A549 (cell line): Measurements from ENCODE around the gene MTHFSD. TPM values are rescaled to one million over a fixed set of nuclear protein-coding genes. Genes with fewer than 3 reads are reported as not detected.

ENCODE experiments used
- ATAC-seq, 2 experiments: fragments of 200-7000 bp in 1 of 2; fragments of >200 bp in 1 of 2; cut with Nextera tagmentation in 1 of 2; cut with Tn5 transposase in 1 of 2; 3 replicates each; pipeline versions ENCODE4 v1.8.0 to v1.9.1; 2018 to 2020; ENCODE audit warnings: mild to moderate bottlenecking in 1 of 2, moderate library complexity in 1 of 2
- CTCF ChIA-PET: fragments of 300-600 bp; sonication (Branson Sonifier 250); formaldehyde crosslinking; extraction: SDS; loops from one replicate; lab custom pipeline; 2021; ENCODE audit warnings: antibody characterized with exemption, inconsistent platforms; lab: Yijun Ruan, JAX
- POLR2A ChIA-PET: fragments of 350-600 bp; formaldehyde crosslinking; extraction: SDS; loops from one replicate; lab custom pipeline; 2021; ENCODE audit warnings: antibody characterized with exemption, inconsistent platforms; lab: Yijun Ruan, JAX
- DNase-seq, 2 experiments: peaks; one replicate each; pipeline versions ENCODE4 v3.0.0 to v3.0.0-alpha.2; 2011 to 2016; ENCODE audit warnings: low read depth in 1 of 2, low spot score in 1 of 2
- FAIRE-seq: peaks from 2 replicates; lab custom pipeline; 2011; peaks lifted over from hg19 to GRCh38; lab: Jason Lieb, UNC
- H3K27ac ChIP-seq, 2 experiments: fragments of >200 bp; sonication (Bioruptor Twin); formaldehyde crosslinking; 3 replicates each; pipeline ENCODE4 v1.5.1; 2016 to 2017
- H3K4me1 ChIP-seq: fragments of >200 bp; sonication (Bioruptor Twin); formaldehyde crosslinking; 3 replicates; pipeline ENCODE4 v1.6.1; 2016
- H3K4me2 ChIP-seq: fragments of >200 bp; sonication (Bioruptor Twin); formaldehyde crosslinking; 3 replicates; pipeline ENCODE4 v1.6.1; 2016
- H3K4me3 ChIP-seq: fragments of >200 bp; sonication (Bioruptor Twin); formaldehyde crosslinking; 3 replicates; pipeline ENCODE4 v1.5.1; 2016
- H3K9me3 ChIP-seq: fragments of >200 bp; sonication (Bioruptor Twin); formaldehyde crosslinking; 3 replicates; pipeline ENCODE4 v1.6.1; 2016
- ATOH8 ChIP-seq: fragments of 250-450 bp; sonication (Bioruptor Pico); IDR thresholded peaks from 2 replicates; pipeline ENCODE4 v1.5.0; 2020; ENCODE audit warnings: low read depth, mild to moderate bottlenecking, moderate library complexity
- BCL3 ChIP-seq: fragments of >200 bp; sonication (Bioruptor Twin); formaldehyde crosslinking; IDR thresholded peaks from 3 replicates; pipeline ENCODE4 v1.6.1; 2016
- CBX2 ChIP-seq: fragments of 200-600 bp; sonication (generic); IDR thresholded peaks from 2 replicates; pipeline ENCODE4 v1.6.1; 2016; ENCODE audit warnings: low read depth, mild to moderate bottlenecking, borderline replicate concordance
- CEBPB ChIP-seq, 2 experiments: fragments of >200 bp in 1 of 2; sonication (Bioruptor Twin) in 1 of 2; formaldehyde crosslinking in 1 of 2; IDR thresholded peaks; 2 replicates each; pipeline ENCODE4 v1.6.1; 2012 to 2016
- CHD4 ChIP-seq: fragments of 200-600 bp; sonication (generic); IDR thresholded peaks from 2 replicates; pipeline ENCODE4 v1.6.1; 2016; ENCODE audit warnings: antibody characterized with exemption, mild to moderate bottlenecking, borderline replicate concordance
- E2F6 ChIP-seq: IDR thresholded peaks from 2 replicates; pipeline ENCODE4 v1.6.1; 2012; ENCODE audit warnings: low read depth, borderline replicate concordance
- EHMT2 ChIP-seq: fragments of 200-600 bp; sonication (generic); IDR thresholded peaks from 2 replicates; pipeline ENCODE4 v1.6.1; 2016; ENCODE audit warnings: antibody characterized with exemption, low read depth, mild to moderate bottlenecking, moderate library complexity
- EP300 ChIP-seq, 2 experiments: fragments of >200 bp; sonication (Bioruptor Twin); formaldehyde crosslinking; IDR thresholded peaks; 2 replicates in 1 of 2; 3 replicates in 1 of 2; pipeline ENCODE4 v1.6.1; 2016 to 2017
- ESRRA ChIP-seq: fragments of 150-350 bp; IDR thresholded peaks from 2 replicates; pipeline ENCODE4 v1.6.1; 2014; ENCODE audit warnings: mild to moderate bottlenecking, low read length, borderline replicate concordance
- FOSL2 ChIP-seq, 2 experiments: fragments of 450-650 bp in 1 of 2; fragments of >200 bp in 1 of 2; sonication (Bioruptor Twin) in 1 of 2; formaldehyde crosslinking; IDR thresholded peaks; 2 replicates each; pipeline versions ENCODE4 v1.5.0 to v1.6.1; 2016 to 2020; ENCODE audit warnings: mild to moderate bottlenecking in 1 of 2, moderate library complexity in 1 of 2
- FOXS1 ChIP-seq: fragments of 250-450 bp; sonication (Bioruptor Pico); IDR thresholded peaks from 2 replicates; pipeline ENCODE4 v1.5.0; 2020; ENCODE audit warnings: mild to moderate bottlenecking, moderate library complexity
- HES2 ChIP-seq: fragments of >200 bp; sonication (Bioruptor Twin); formaldehyde crosslinking; IDR thresholded peaks from 2 replicates; pipeline ENCODE4 v1.6.1; 2016
- HOXB13 ChIP-seq: fragments of 250-450 bp; sonication (Bioruptor Pico); IDR thresholded peaks from 2 replicates; pipeline ENCODE4 v1.5.0; 2020; ENCODE audit warnings: low read depth, mild to moderate bottlenecking, moderate library complexity
- HOXB5 ChIP-seq: fragments of 250-450 bp; sonication (Bioruptor Pico); IDR thresholded peaks from 2 replicates; pipeline ENCODE4 v1.5.0; 2020; ENCODE audit warnings: mild to moderate bottlenecking, moderate library complexity
- JUN ChIP-seq, 2 experiments: fragments of >200 bp; sonication (Bioruptor Twin); formaldehyde crosslinking; IDR thresholded peaks; 2 replicates in 1 of 2; 3 replicates in 1 of 2; pipeline ENCODE4 v1.6.1; 2016 to 2017
- JUNB ChIP-seq: fragments of >200 bp; sonication (Bioruptor Twin); formaldehyde crosslinking; IDR thresholded peaks from 2 replicates; pipeline ENCODE4 v1.6.1; 2016
- KDM1A ChIP-seq: fragments of 200-600 bp; sonication (generic); IDR thresholded peaks from 2 replicates; pipeline ENCODE4 v1.6.1; 2016; ENCODE audit warnings: low read depth, mild to moderate bottlenecking
- KDM5A ChIP-seq: fragments of 200-600 bp; sonication (generic); IDR thresholded peaks from 2 replicates; pipeline ENCODE4 v1.6.1; 2016; ENCODE audit warnings: antibody characterized with exemption, mild to moderate bottlenecking
- MAX ChIP-seq: IDR thresholded peaks from 2 replicates; pipeline ENCODE4 v1.6.1; 2012
- NPAS2 ChIP-seq: fragments of 250-450 bp; sonication (Bioruptor Pico); IDR thresholded peaks from 2 replicates; pipeline ENCODE4 v1.8.0; 2022; ENCODE audit warnings: mild to moderate bottlenecking, moderate library complexity, borderline replicate concordance
- RAD21 ChIP-seq, 2 experiments: fragments of >200 bp in 1 of 2; sonication (Bioruptor Twin) in 1 of 2; formaldehyde crosslinking in 1 of 2; IDR thresholded peaks in 1 of 2; conservative IDR thresholded peaks in 1 of 2; 2 replicates in 1 of 2; 3 replicates in 1 of 2; pipeline ENCODE4 v1.6.1; 2012 to 2018; ENCODE audit warnings: inconsistent platforms in 1 of 2
- RCOR1 ChIP-seq: fragments of 150-350 bp; IDR thresholded peaks from 2 replicates; pipeline ENCODE4 v1.6.1; 2014; ENCODE audit warnings: antibody characterized with exemption, low read length, low read depth
- REST ChIP-seq: fragments of 200-600 bp; sonication (generic); IDR thresholded peaks from 2 replicates; pipeline ENCODE4 v1.6.1; 2016; ENCODE audit warnings: antibody characterized with exemption, mild to moderate bottlenecking, moderate library complexity
- SMC3 ChIP-seq: fragments of >200 bp; sonication (Bioruptor Twin); formaldehyde crosslinking; IDR thresholded peaks from 3 replicates; pipeline ENCODE4 v1.6.1; 2018; ENCODE audit warnings: inconsistent platforms
- SREBF2 ChIP-seq: fragments of 450-650 bp; IDR thresholded peaks from 2 replicates; pipeline ENCODE4 v1.6.1; 2014; ENCODE audit warnings: mild to moderate bottlenecking, moderate library complexity
- TFCP2L1 ChIP-seq: fragments of 250-450 bp; sonication (Bioruptor Pico); IDR thresholded peaks from 2 replicates; pipeline ENCODE4 v1.5.0; 2021; ENCODE audit warnings: mild to moderate bottlenecking
- ZNF302 ChIP-seq: fragments of 250-450 bp; sonication (Bioruptor Pico); IDR thresholded peaks from 2 replicates; pipeline ENCODE4 v1.9.0; 2021; ENCODE audit warnings: inconsistent platforms, mild to moderate bottlenecking, moderate library complexity
- ZSCAN20 ChIP-seq: fragments of 250-450 bp; sonication (Bioruptor Pico); IDR thresholded peaks from 2 replicates; pipeline ENCODE4 v1.8.0; 2022; ENCODE audit warnings: mild to moderate bottlenecking, moderate library complexity
- whole genome bisulfite sequencing: methylation state at CpG from one replicate; pipeline ENCODE4 v1.1.6; 2017; ENCODE audit errors: missing lambda C conversion rate; 5-methylcytosine and 5-hydroxymethylcytosine counted together
- polyA plus RNA-seq, 4 experiments: library from polyadenylated mRNA; depleted of rRNA in 3 of 4; stranded (reverse); fragments of >200 nt; fragmentation: RNase III in 1 of 4; extraction: RNeasy Plus Mini Kit Qiagen cat#74134 plus additional on column Dnase treatment in 1 of 4; gene quantifications; 2 replicates in 3 of 4; 3 replicates in 1 of 4; pipeline ENCODE4 v1.2.3, GENCODE V29; 2011 to 2017

MTHFSD gene
- polyA plus RNA-seq, 2 of the 4 experiments (the other 2 are of a cell fraction): 13.1 to 16.9 TPM

- WGBS: 96% methylated on average over 8 of the region's 8 CpGs
- no peak overlapping the region for H3K4me3 ChIP-seq
- POLR2A ChIA-PET: no interaction called here
- no peak overlapping the region for H3K4me2 ChIP-seq
- CTCF ChIA-PET: interaction anchor here (1.0 to 1.8 kb wide), 3 partner anchors 13 to 460 kb away, joined by 5 to 6 read pairs (median 5); no protein-coding TSS in a partner anchor
- ATAC-seq: no peak
- H3K9me3 ChIP-seq: no peaks in the 10 kb centered on the region; the same call in 2 of the 3 replicates
- H3K4me1 ChIP-seq: no peaks in the 10 kb centered on the region
- FAIRE-seq: no peak
- no peak overlapping the region for H3K27ac ChIP-seq
- DNase-seq: no peak
- TF ChIP-seq NPAS2: no peak
- no peak for TF ChIP-seq MAX
- no peak for TF ChIP-seq SMC3
- TF ChIP-seq CHD4: no peak
- no peak for TF ChIP-seq CBX2
- TF ChIP-seq KDM5A: no peak
- no peak for TF ChIP-seq KDM1A
- TF ChIP-seq HOXB5 (CRISPR knock-in tag): no peak
- no peak for TF ChIP-seq CEBPB (IDR thresholded peaks at IDR 0.05)
- no peak for TF ChIP-seq ESRRA
- no peak for TF ChIP-seq ZNF302 (CRISPR knock-in tag)
- TF ChIP-seq EHMT2: no peak
- TF ChIP-seq FOXS1 (CRISPR knock-in tag): no peak
- TF ChIP-seq HOXB13 (CRISPR knock-in tag): no peak
- TF ChIP-seq TFCP2L1 (CRISPR knock-in tag): no peak
- no peak for TF ChIP-seq RCOR1
- no peak for TF ChIP-seq HES2
- TF ChIP-seq RAD21 (conservative IDR thresholded peaks at IDR 0.05 in 1 of 2, IDR thresholded peaks at IDR 0.05 in 1 of 2): no peak
- no peak for TF ChIP-seq ATOH8 (CRISPR knock-in tag)
These were observed 22.0 kb downstream of the MTHFSD start for GRCh38 chr16:86533076-86533475.

GRCh38 chr16:86532526-86532815 lies 22.6 kb downstream of the MTHFSD start:
- H3K4me2 ChIP-seq: no peak overlapping the region
- DNase-seq (no peak), ATAC-seq (no peak)
- peaks cover 3% of the 10 kb centered on the region; the same call in 1 of the 3 replicates for H3K9me3 ChIP-seq
- H3K27ac ChIP-seq: no peak overlapping the region
- TF ChIP-seq RAD21 (conservative IDR thresholded peaks at IDR 0.05 in 1 of 2, IDR thresholded peaks at IDR 0.05 in 1 of 2) (no peak), REST (no peak), EP300 (IDR thresholded peaks at IDR 0.05) (no peak), HOXB5 (CRISPR knock-in tag) (no peak), E2F6 (no peak), HES2 (no peak), KDM5A (no peak), FOXS1 (CRISPR knock-in tag) (no peak), ESRRA (no peak), SREBF2 (no peak), JUNB (no peak), ZSCAN20 (no peak), JUN (IDR thresholded peaks at IDR 0.05) (no peak), TFCP2L1 (CRISPR knock-in tag) (no peak), EHMT2 (no peak), FOSL2 (IDR thresholded peaks at IDR 0.05) (no peak), FOSL2 (CRISPR knock-in tag; IDR thresholded peaks at IDR 0.05) (no peak), BCL3 (no peak)
- TF ChIP-seq, all 56 proteins: peak for 0
- Histone ChIP-seq H3K4me3 (no peak overlapping the region), H3K4me1 (no peaks in the 10 kb centered on the region)
- POLR2A ChIA-PET: no interaction called here
- no peak for FAIRE-seq
- WGBS: 88% methylated on average over 7 of the region's 7 CpGs
- CTCF ChIA-PET: interaction anchor here (1.0 to 6.3 kb wide), 2 partner anchors 14 to 460 kb away, joined by 5 to 66 read pairs; no protein-coding TSS in a partner anchor
